Measurements from ENCODE around the gene ALDH1A2. TPM values are rescaled to one million over a fixed set of nuclear protein-coding genes. Genes with fewer than 3 reads are reported as not detected.
"Not testable (repeated sequence)": the region's sequence is repeated elsewhere in the genome, so short reads cannot be mapped to it uniquely, and the experiment has no call there.

The ALDH1A2 gene
- 9.3 TPM for total RNA-seq

GRCh38 chr15:58065445-58066041 is at the start of gene ALDH1A2:
Gene ALDH1A2, minus strand, starts transcription at chr15:58065711. Its CDS starts 61 bp downstream, at chr15:58065650.
- Histone ChIP-seq H3K4me3 (peak within 1 kb of the TSS; percentile 51 to 57), H3K9me3 (no peaks in the 10 kb centered on the region), H3K36me3 (no peaks in the 10 kb centered on the region), H3K27ac (no peak within 1 kb of the TSS), H3K27me3 (peaks cover 18% of the 10 kb centered on the region), H3K4me1 (no peaks in the 10 kb centered on the region)
- intact Hi-C loops (cut with DNase I), result loop anchor here (2.0 kb wide), 3 partner anchors 199 to 399 kb away; no protein-coding TSS in a partner anchor
- no peak for DNase-seq (ENCODE audit: low spot score in 2 of 2)
- no peak for TF ChIP-seq CTCF (IDR thresholded peaks at IDR 0.05)

- no peaks in the 10 kb centered on the region for H3K4me1 ChIP-seq
- no peak overlapping the region for H3K27ac ChIP-seq
- no peaks in the 10 kb centered on the region for H3K27me3 ChIP-seq
- no peak overlapping the region for H3K4me3 ChIP-seq
- intact Hi-C loops (cut with DNase I), result no loop called here
- no peak for DNase-seq (ENCODE audit: low spot score in 2 of 2)
- no peak for TF ChIP-seq CTCF (IDR thresholded peaks at IDR 0.05)
- H3K36me3 ChIP-seq, result no peaks in the 10 kb centered on the region
- no peaks in the 10 kb centered on the region for H3K9me3 ChIP-seq
These were observed 49.3 kb upstream of the ALDH1A2 start for GRCh38 chr15:58114812-58115211.

GRCh38 chr15:58114388-58114787 is 48.9 kb upstream of the ALDH1A2 start:
- H3K36me3 ChIP-seq, result no peaks in the 10 kb centered on the region
- DNase-seq (ENCODE audit: low spot score in 2 of 2), result no peak
- no peak for TF ChIP-seq CTCF (IDR thresholded peaks at IDR 0.05)

GRCh38 chr15:58113358-58113757 is 47.8 kb upstream of the ALDH1A2 start:
- H3K4me1 ChIP-seq; intact Hi-C loops (cut with DNase I); DNase-seq (ENCODE audit: low spot score in 2 of 2); H3K9me3 ChIP-seq; H3K36me3 ChIP-seq; H3K27ac ChIP-seq; H3K27me3 ChIP-seq; H3K4me3 ChIP-seq: not testable (repeated sequence)

More at GRCh38 chr15:58114388-58114787, 48.9 kb upstream of the ALDH1A2 start:
- no peaks in the 10 kb centered on the region for H3K27me3 ChIP-seq
- no peak overlapping the region for H3K4me3 ChIP-seq
- no peak overlapping the region for H3K27ac ChIP-seq
- H3K4me1 ChIP-seq, result no peaks in the 10 kb centered on the region
- H3K9me3 ChIP-seq, result no peaks in the 10 kb centered on the region
- intact Hi-C loops (cut with DNase I), result no loop called here

GRCh38 chr15:58111718-58112104 is 46.2 kb upstream of the ALDH1A2 start:
- Histone ChIP-seq H3K36me3 (no peaks in the 10 kb centered on the region), H3K27ac (no peak overlapping the region)
- intact Hi-C loops (cut with DNase I), result no loop called here

More at GRCh38 chr15:58111718-58112104, 46.2 kb upstream of the ALDH1A2 start:
- Histone ChIP-seq H3K4me1 (no peaks in the 10 kb centered on the region), H3K4me3 (no peak overlapping the region), H3K27me3 (no peaks in the 10 kb centered on the region), H3K9me3 (no peaks in the 10 kb centered on the region)
- DNase-seq (ENCODE audit: low spot score in 2 of 2), result no peak
- TF ChIP-seq CTCF (IDR thresholded peaks at IDR 0.05), result no peak

Data from ascending aorta (tissue), 2 donors.